ENCODE data around the gene C2orf76.

Gene C2orf76

DNA sequence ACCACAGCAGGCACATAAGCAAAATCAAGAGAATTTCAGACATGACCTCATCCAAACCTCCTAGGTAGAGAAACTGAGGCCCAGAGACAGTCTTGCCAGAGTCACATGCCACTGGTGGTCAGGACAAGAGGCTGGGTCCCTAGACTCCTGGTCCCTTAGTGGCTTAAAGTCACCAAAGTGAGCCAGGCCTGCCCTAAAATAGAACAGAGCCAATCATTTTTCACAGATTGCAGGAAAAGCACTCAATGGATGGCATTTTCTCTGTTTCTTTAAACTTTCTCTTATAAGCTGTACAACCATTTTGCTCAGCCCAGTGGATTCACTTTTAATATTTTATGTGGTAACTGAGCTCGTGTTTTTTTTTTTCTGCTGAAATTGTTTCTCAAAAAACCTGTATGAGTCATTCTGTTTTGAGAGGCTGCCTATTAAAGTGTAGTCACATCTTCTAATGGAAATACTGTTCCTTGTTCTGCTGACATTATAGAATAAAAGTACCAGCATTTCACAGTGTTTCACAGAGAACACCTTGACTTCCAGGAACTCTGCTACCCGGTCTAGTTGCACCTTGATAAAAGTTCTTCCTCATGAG is 113.4 kb downstream of the C2orf76 start:
- Histone ChIP-seq H3K27me3 (ENCODE audit: insufficient read depth, poor library complexity, severe bottlenecking) (no peaks in the 10 kb centered on the region), H3K4me3 (replicated peaks; ENCODE audit: insufficient read depth, low read length) (no peak overlapping the region), H3K27ac (replicated peaks) (no peak overlapping the region)
- no peak for DNase-seq (ENCODE audit: low read depth in 1 of 2, low spot score in 1 of 2)
- TF ChIP-seq, protein P1, sequence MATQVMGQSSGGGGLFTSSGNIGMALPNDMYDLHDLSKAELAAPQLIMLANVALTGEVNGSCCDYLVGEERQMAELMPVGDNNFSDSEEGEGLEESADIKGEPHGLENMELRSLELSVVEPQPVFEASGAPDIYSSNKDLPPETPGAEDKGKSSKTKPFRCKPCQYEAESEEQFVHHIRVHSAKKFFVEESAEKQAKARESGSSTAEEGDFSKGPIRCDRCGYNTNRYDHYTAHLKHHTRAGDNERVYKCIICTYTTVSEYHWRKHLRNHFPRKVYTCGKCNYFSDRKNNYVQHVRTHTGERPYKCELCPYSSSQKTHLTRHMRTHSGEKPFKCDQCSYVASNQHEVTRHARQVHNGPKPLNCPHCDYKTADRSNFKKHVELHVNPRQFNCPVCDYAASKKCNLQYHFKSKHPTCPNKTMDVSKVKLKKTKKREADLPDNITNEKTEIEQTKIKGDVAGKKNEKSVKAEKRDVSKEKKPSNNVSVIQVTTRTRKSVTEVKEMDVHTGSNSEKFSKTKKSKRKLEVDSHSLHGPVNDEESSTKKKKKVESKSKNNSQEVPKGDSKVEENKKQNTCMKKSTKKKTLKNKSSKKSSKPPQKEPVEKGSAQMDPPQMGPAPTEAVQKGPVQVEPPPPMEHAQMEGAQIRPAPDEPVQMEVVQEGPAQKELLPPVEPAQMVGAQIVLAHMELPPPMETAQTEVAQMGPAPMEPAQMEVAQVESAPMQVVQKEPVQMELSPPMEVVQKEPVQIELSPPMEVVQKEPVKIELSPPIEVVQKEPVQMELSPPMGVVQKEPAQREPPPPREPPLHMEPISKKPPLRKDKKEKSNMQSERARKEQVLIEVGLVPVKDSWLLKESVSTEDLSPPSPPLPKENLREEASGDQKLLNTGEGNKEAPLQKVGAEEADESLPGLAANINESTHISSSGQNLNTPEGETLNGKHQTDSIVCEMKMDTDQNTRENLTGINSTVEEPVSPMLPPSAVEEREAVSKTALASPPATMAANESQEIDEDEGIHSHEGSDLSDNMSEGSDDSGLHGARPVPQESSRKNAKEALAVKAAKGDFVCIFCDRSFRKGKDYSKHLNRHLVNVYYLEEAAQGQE (IDR thresholded peaks at IDR 0.05; ENCODE audit: insufficient replicate concordance, low read depth), result no peak
- TF ChIP-seq SPI1 (IDR thresholded peaks at IDR 0.05; ENCODE audit: borderline replicate concordance, low read depth) (no peak), GABPA (IDR thresholded peaks at IDR 0.05; ENCODE audit: low read depth) (no peak), POLR2AphosphoS5 (IDR thresholded peaks at IDR 0.05; ENCODE audit: low read depth) (no peak)
- TF ChIP-seq, protein P2, sequence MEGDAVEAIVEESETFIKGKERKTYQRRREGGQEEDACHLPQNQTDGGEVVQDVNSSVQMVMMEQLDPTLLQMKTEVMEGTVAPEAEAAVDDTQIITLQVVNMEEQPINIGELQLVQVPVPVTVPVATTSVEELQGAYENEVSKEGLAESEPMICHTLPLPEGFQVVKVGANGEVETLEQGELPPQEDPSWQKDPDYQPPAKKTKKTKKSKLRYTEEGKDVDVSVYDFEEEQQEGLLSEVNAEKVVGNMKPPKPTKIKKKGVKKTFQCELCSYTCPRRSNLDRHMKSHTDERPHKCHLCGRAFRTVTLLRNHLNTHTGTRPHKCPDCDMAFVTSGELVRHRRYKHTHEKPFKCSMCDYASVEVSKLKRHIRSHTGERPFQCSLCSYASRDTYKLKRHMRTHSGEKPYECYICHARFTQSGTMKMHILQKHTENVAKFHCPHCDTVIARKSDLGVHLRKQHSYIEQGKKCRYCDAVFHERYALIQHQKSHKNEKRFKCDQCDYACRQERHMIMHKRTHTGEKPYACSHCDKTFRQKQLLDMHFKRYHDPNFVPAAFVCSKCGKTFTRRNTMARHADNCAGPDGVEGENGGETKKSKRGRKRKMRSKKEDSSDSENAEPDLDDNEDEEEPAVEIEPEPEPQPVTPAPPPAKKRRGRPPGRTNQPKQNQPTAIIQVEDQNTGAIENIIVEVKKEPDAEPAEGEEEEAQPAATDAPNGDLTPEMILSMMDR (IDR thresholded peaks at IDR 0.05; ENCODE audit: insufficient read depth, low read length), result no peak
